ENCODE results near the gene HSPB6. TPM values are rescaled to one million over a fixed set of nuclear protein-coding genes. Genes with fewer than 3 reads are reported as not detected.
A peak's percentile ranks its signal among the peaks of the same experiment; 100 is the strongest.

The HSPB6 gene
- total and polyA plus RNA-seq, 2 experiments from 2014 or later: 14.1 to 220 TPM

DNA sequence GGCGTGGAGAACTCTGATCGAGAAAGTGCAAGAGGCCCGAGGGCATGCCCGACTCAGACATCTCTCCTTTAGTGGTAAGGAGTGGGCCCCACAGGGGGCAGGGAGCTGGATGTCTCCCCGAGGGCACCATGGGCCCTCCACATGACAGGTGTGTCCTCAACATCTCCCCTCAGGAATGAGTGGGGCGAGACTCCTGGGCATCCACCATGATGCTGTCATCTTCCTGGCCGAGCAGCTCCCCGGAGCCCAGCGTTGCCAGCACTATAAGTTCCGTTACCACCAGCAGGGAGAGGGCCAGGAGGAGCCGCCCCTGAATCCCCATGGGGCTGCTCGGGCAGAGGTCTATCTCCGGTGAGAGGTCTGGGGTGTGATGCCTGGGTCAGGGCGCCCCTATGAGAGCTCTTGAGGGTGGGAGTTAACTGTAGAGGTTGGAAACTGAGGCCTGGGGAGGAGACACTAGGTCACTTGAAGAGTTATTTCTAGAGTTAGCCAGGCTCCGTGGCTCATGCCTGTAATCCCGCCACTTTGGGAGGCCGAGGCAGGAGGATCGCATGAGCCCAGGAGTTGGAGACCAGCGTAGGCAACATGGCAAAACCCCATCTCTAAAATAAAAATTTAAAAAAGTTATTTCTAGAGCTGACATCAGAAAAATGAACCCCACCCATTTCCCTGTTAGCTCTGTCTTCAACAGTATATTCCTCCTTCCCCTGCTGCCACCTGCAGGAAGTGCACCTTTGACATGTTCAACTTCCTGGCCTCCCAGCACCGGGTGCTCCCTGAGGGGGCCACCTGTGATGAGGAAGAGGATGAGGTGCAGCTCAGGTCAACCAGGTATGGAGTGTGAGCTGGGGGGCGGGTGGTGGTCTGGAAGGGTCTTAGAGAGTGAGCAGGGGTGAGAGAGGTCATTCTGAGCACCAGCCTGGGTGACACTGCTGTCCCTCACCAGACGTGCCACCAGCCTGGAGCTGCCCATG, 19.6 kb downstream of the HSPB6 start:
- no peak for TF ChIP-seq EZH2phosphoT487 (IDR thresholded peaks at IDR 0.05; ENCODE audit: insufficient read depth, low read depth)
- TF ChIP-seq EZH2 (IDR thresholded peaks at IDR 0.05; ENCODE audit: insufficient read depth, poor library complexity, severe bottlenecking): no peak
- H3K27ac ChIP-seq: no peak overlapping the region
- H3K4me2 ChIP-seq (ENCODE audit: unreplicated experiment): no peak overlapping the region
- WGBS, 2 experiments (ENCODE audit: low coverage in 1 of 2, low lambda C conversion rate in 2 of 2, missing lambda C conversion rate in 2 of 2): 83 to 87% methylated on average over 22 of the region's 22 CpGs
- peak; percentile 43 for DNase-seq
- H3F3A ChIP-seq (ENCODE audit: insufficient read depth): peaks cover 21% of the 10 kb centered on the region; the same call in 1 of the 2 replicates
- H4K20me1 ChIP-seq (ENCODE audit: insufficient read depth): no peaks in the 10 kb centered on the region
- H3K4me3 ChIP-seq: no peak overlapping the region
- no peaks in the 10 kb centered on the region; the same call in 1 of the 2 replicates for H3K36me3 ChIP-seq (ENCODE audit: low read depth)
- no peaks in the 10 kb centered on the region for H3K27me3 ChIP-seq (replicated peaks; ENCODE audit: insufficient read depth)
- no peaks in the 10 kb centered on the region for H3K9me3 ChIP-seq (ENCODE audit: low read depth)
- no peaks in the 10 kb centered on the region for H3K79me2 ChIP-seq (ENCODE audit: insufficient read depth)
- H3K9ac ChIP-seq: no peak overlapping the region
- no peak overlapping the region for H2AFZ ChIP-seq
- in situ Hi-C loops (cut with MboI): no loop called here
- H3K4me1 ChIP-seq (ENCODE audit: insufficient read depth): no peaks in the 10 kb centered on the region
- H3K9me2 ChIP-seq (ENCODE audit: insufficient read depth): no peaks in the 10 kb centered on the region

DNA sequence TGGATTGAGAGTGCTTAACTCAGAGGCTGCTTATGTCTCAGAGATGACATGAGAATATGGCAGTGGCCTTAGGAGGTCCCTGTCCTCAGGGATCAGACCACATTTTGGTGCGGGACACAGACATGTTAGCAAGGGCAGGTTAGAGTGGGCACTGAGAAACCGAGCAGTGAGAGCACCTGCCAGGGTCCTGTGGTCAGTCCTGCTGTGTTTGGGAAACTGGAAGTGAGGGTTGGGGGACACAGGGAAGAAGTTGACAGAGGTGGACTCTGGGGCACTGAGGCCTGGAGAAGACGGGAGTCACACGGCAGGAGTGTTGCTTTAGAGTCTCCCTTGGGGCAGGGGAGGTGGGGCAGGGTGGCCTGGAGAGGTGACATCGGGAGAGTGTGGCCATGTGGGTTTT, 21.9 kb downstream of the HSPB6 start:
- H3K4me2 ChIP-seq (ENCODE audit: unreplicated experiment): no peak overlapping the region
- H3K4me3 ChIP-seq: no peak overlapping the region
- H3K27ac ChIP-seq: no peak overlapping the region
- H2AFZ ChIP-seq: no peak overlapping the region
- H3K9me3 ChIP-seq (ENCODE audit: low read depth): no peaks in the 10 kb centered on the region
- TF ChIP-seq EZH2phosphoT487 (IDR thresholded peaks at IDR 0.05; ENCODE audit: insufficient read depth, low read depth): no peak
- TF ChIP-seq EZH2 (IDR thresholded peaks at IDR 0.05; ENCODE audit: insufficient read depth, poor library complexity, severe bottlenecking): no peak
- no peak for DNase-seq
- H3K36me3 ChIP-seq (ENCODE audit: low read depth): peaks cover 11% of the 10 kb centered on the region; the same call in 1 of the 2 replicates
- in situ Hi-C loops (cut with MboI): no loop called here
- H3K4me1 ChIP-seq (ENCODE audit: insufficient read depth): no peaks in the 10 kb centered on the region
- H3K9ac ChIP-seq: no peak overlapping the region
- H3K9me2 ChIP-seq (ENCODE audit: insufficient read depth): no peaks in the 10 kb centered on the region
- 82 to 91% methylated on average over 5 of the region's 5 CpGs for WGBS, 2 experiments (ENCODE audit: low coverage in 1 of 2, low lambda C conversion rate in 2 of 2, missing lambda C conversion rate in 2 of 2)
- peaks cover 21% of the 10 kb centered on the region; the same call in 1 of the 2 replicates for H3F3A ChIP-seq (ENCODE audit: insufficient read depth)
- no peaks in the 10 kb centered on the region for H4K20me1 ChIP-seq (ENCODE audit: insufficient read depth)
- H3K79me2 ChIP-seq (ENCODE audit: insufficient read depth): no peaks in the 10 kb centered on the region
- no peaks in the 10 kb centered on the region for H3K27me3 ChIP-seq (replicated peaks; ENCODE audit: insufficient read depth)

DNA sequence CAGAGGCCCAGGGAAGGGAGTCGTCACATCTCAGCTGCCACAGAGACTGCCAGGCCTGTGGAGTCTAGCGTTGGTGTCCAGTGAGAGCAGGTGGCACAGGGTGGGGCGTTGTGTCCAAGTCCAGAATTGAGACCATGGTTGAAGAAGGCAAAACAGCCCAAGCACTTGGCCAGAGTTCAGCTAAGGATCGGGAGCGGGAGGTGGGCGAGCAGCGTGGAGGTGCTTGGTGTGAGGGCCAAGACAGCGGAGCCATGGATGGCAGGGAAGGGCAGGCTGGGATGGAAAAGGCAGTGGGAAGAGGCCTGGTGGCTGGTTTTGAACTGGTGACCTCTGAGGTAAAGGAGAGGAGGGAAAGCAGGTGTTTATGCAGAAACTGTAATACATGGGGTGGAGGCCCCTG, 22.6 kb downstream of the HSPB6 start:
- 92 to 99% methylated on average over 8 of the region's 8 CpGs for WGBS, 2 experiments (ENCODE audit: low coverage in 1 of 2, low lambda C conversion rate in 2 of 2, missing lambda C conversion rate in 2 of 2)
- Histone ChIP-seq H4K20me1 (ENCODE audit: insufficient read depth) (no peaks in the 10 kb centered on the region), H3K36me3 (ENCODE audit: low read depth) (peaks cover 11% of the 10 kb centered on the region; the same call in 1 of the 2 replicates), H3K27me3 (replicated peaks; ENCODE audit: insufficient read depth) (no peaks in the 10 kb centered on the region), H3F3A (ENCODE audit: insufficient read depth) (peaks cover 15% of the 10 kb centered on the region; the same call in 1 of the 2 replicates), H3K4me1 (ENCODE audit: insufficient read depth) (no peaks in the 10 kb centered on the region), H3K79me2 (ENCODE audit: insufficient read depth) (no peaks in the 10 kb centered on the region), H3K9me3 (ENCODE audit: low read depth) (no peaks in the 10 kb centered on the region), H2AFZ (no peak overlapping the region), H3K4me2 (ENCODE audit: unreplicated experiment) (no peak overlapping the region), H3K4me3 (no peak overlapping the region), H3K9ac (no peak overlapping the region), H3K9me2 (ENCODE audit: insufficient read depth) (no peaks in the 10 kb centered on the region), H3K27ac (no peak overlapping the region)
- no peak for DNase-seq
- no peak for TF ChIP-seq EZH2phosphoT487 (IDR thresholded peaks at IDR 0.05; ENCODE audit: insufficient read depth, low read depth)
- no peak for TF ChIP-seq EZH2 (IDR thresholded peaks at IDR 0.05; ENCODE audit: insufficient read depth, poor library complexity, severe bottlenecking)
- in situ Hi-C loops (cut with MboI): no loop called here

DNA sequence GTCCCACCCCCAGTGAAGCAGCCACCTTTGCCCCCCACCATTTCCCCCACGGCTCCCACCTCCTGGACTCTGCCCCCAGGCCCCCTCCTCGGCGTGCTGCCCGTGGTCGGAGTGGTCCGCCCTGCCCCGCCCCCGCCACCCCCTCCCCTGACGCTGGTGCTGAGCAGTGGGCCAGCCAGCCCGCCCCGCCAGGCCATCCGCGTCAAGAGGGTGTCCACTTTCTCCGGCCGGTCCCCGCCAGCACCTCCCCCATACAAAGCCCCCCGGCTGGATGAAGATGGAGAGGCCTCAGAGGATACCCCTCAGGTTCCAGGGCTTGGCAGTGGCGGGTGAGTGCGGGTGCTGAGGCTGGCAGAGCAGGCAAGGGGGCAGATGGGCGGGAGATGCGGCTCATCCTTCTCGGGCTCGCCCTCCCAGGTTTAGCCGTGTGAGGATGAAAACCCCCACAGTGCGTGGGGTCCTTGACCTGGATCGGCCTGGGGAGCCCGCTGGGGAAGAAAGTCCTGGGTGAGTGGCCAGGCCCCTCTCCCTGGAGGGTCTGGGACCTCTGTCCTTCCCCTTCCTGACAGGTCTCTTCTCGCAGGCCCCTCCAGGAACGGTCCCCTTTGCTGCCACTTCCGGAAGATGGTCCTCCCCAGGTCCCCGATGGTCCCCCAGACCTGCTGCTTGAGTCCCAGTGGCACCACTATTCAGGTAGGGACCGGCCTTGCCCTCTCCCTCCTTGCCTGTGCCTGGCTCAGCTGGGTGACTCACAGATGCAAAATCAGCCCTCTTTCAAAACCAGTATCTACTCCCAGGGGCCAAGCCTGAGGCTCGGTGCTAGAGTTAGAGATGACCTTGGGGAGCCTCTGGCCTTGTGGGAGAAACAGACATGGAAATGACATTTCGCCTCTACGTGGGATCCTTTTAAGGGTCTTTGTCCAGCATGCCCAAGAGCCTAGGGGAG, 23.4 kb downstream of the HSPB6 start:
- no peak overlapping the region for H3K4me2 ChIP-seq (ENCODE audit: unreplicated experiment)
- H4K20me1 ChIP-seq (ENCODE audit: insufficient read depth): no peaks in the 10 kb centered on the region
- TF ChIP-seq EZH2 (IDR thresholded peaks at IDR 0.05; ENCODE audit: insufficient read depth, poor library complexity, severe bottlenecking) (no peak), EZH2phosphoT487 (IDR thresholded peaks at IDR 0.05; ENCODE audit: insufficient read depth, low read depth) (no peak)
- H3K4me3 ChIP-seq: no peak overlapping the region
- peaks cover 11% of the 10 kb centered on the region; the same call in 1 of the 2 replicates for H3K36me3 ChIP-seq (ENCODE audit: low read depth)
- no peak overlapping the region for H3K9ac ChIP-seq
- H3K4me1 ChIP-seq (ENCODE audit: insufficient read depth): no peaks in the 10 kb centered on the region
- peak; percentile 24 for DNase-seq
- no peaks in the 10 kb centered on the region for H3K9me3 ChIP-seq (ENCODE audit: low read depth)
- in situ Hi-C loops (cut with MboI): no loop called here
- H3F3A ChIP-seq (ENCODE audit: insufficient read depth): 0 out of 2 replicates have a peak, but pooled peaks cover 6% of the 10 kb centered on the region
- no peaks in the 10 kb centered on the region for H3K27me3 ChIP-seq (replicated peaks; ENCODE audit: insufficient read depth)
- no peak overlapping the region for H2AFZ ChIP-seq
- 85 to 87% methylated on average over 31 to 35 of the region's 35 CpGs for WGBS, 2 experiments (ENCODE audit: low coverage in 1 of 2, low lambda C conversion rate in 2 of 2, missing lambda C conversion rate in 2 of 2)
- no peaks in the 10 kb centered on the region for H3K79me2 ChIP-seq (ENCODE audit: insufficient read depth)
- no peaks in the 10 kb centered on the region for H3K9me2 ChIP-seq (ENCODE audit: insufficient read depth)
- no peak overlapping the region for H3K27ac ChIP-seq

Data from GM23248 (cell line).